Measurements from ENCODE around the gene DOHH.

GRCh38 chr19:3545669-3546034 is 45.2 kb upstream of the DOHH start:
- TF ChIP-seq CTCF (conservative IDR thresholded peaks at IDR 0.05; ENCODE audit: low read length) = no peak
- TF ChIP-seq EZH2phosphoT487 (IDR thresholded peaks at IDR 0.05; ENCODE audit: borderline replicate concordance) = no peak
